Psoas muscle (tissue), 8 donors: Measurements from ENCODE around the gene LURAP1L. TPM values are rescaled to one million over a fixed set of nuclear protein-coding genes. Genes with fewer than 3 reads are reported as not detected.

Experiments
- ATAC-seq, 4 donors: fragments of 200-7000 bp; cut with Tn5 transposase; one replicate each; pipeline ENCODE4 v1.9.1; 2020; ENCODE audit warnings: moderate library complexity in 3 of 4, mild to moderate bottlenecking in 2 of 4
- DNase-seq, 2 donors: peaks; one replicate each; pipeline ENCODE4 v3.0.0-alpha.2; 2020
- H3K27ac ChIP-seq: fragments of 200-600 bp; one replicate; pipeline ENCODE4 v1.8.0; 2022
- H3K27me3 ChIP-seq, 3 donors: fragments of 200-600 bp in 1 of 3; one replicate each; pipeline versions ENCODE4 v1.6.1 to v1.8.0; 2013 to 2022; ENCODE audit warnings: low read length in 2 of 3, mild to moderate bottlenecking in 2 of 3, moderate library complexity in 1 of 3; ENCODE audit not compliant: insufficient read depth in 3 of 3
- H3K36me3 ChIP-seq, 2 donors: fragments of 200-600 bp in 1 of 2; one replicate each; pipeline versions ENCODE4 v1.6.1 to v1.8.0; 2013 to 2022; ENCODE audit warnings: low read depth in 1 of 2, mild to moderate bottlenecking in 1 of 2, moderate library complexity in 1 of 2; ENCODE audit not compliant: insufficient read depth in 1 of 2
- H3K4me1 ChIP-seq: fragments of 200-600 bp; one replicate; pipeline ENCODE4 v1.8.0; 2022
- H3K4me3 ChIP-seq: fragments of 200-600 bp; one replicate; pipeline ENCODE4 v1.8.0; 2022; ENCODE audit warnings: mild to moderate bottlenecking
- H3K9me3 ChIP-seq: fragments of 200-600 bp; one replicate; pipeline ENCODE4 v1.8.0; 2022
- CTCF ChIP-seq: fragments of 200-600 bp; IDR thresholded peaks from one replicate; pipeline ENCODE4 v1.8.0; 2022; ENCODE audit warnings: antibody characterized with exemption
- WGBS, 3 donors: extraction: QIAGEN DNeasy Blood & Tissue Kit; methylation state at CpG; one replicate each; pipeline versions ENCODE4 v1.1.6 to v1.1.7; 2013; 5-methylcytosine and 5-hydroxymethylcytosine counted together
- intact Hi-C, 2 donors: fragments of 100-400 bp; cut with DNase I; formaldehyde crosslinking; loops; one replicate each; pipeline versions ENCODE4 v1.11.0 to v1.14.2; 2022
- polyA plus RNA-seq, 3 donors: library from polyadenylated mRNA; stranded (reverse); fragments of 200-250 nt; gene quantifications; one replicate each; pipeline ENCODE4 v1.2.3, GENCODE V29; 2013
- total RNA-seq, 4 donors: library from RNA; stranded (reverse); fragmentation: NEBNext Ultra II Directional in 2 of 4; extraction: Animal tissue kit (Norgen Biotek cat#: 25700) in 2 of 4; gene quantifications; one replicate each; pipeline versions ENCODE4 v1.2.1 to v1.2.4, GENCODE V29; 2021 to 2023
- donor health status: healthy with polysubstance abuse.
- donor health status: DM: no; HTN: no; CAD: no; lungs with moderate emphysema.
- donor health status: Bipolar disorder and iron deficiency.
- donor health status: healthy.
- donor health status: DM: yes; HTN: yes; CAD: no.
- donor health status: DM: no; HTN: no; CAD: no.
- donor health status: DM: no; HTN: no; CAD: no.
- donor health status: DM: yes; HTN: yes; CAD: no.

Gene LURAP1L
- total and polyA plus RNA-seq, 7 donors = 1.0 to 6.3 (median 2.5) TPM

GRCh38 chr9:12802093-12802492, 27.3 kb downstream of the LURAP1L start:
- no peak for DNase-seq
- no peak for ATAC-seq
- 55 to 85% (median 67%) methylated on average over 1 of the region's 1 CpG for WGBS, 3 donors
- intact Hi-C loops = no loop called here
- Histone ChIP-seq H3K9me3 (no peaks in the 10 kb centered on the region), H3K4me1 (no peaks in the 10 kb centered on the region), H3K27ac (no peak overlapping the region), H3K4me3 (no peak overlapping the region), H3K27me3 (no peaks in the 10 kb centered on the region), H3K36me3 (no peaks in the 10 kb centered on the region)
- no peak for TF ChIP-seq CTCF

GRCh38 chr9:12808569-12808968, 33.7 kb downstream of the LURAP1L start:
- TF ChIP-seq CTCF = no peak
- Histone ChIP-seq H3K27me3 (no peaks in the 10 kb centered on the region), H3K4me3 (no peak overlapping the region), H3K27ac (no peak overlapping the region), H3K36me3 (no peaks in the 10 kb centered on the region), H3K9me3 (no peaks in the 10 kb centered on the region), H3K4me1 (peaks cover 8% of the 10 kb centered on the region)
- intact Hi-C loops = no loop called here
- WGBS, 3 donors = 96 to 100% (median 100%) methylated on average over 1 of the region's 1 CpG
- no peak for ATAC-seq
- no peak for DNase-seq

GRCh38 chr9:12809720-12810119, 34.9 kb downstream of the LURAP1L start:
- 71 to 78% (median 73%) methylated on average over 2 of the region's 2 CpGs for WGBS, 3 donors
- intact Hi-C loops = loop anchor here in 1 of 2 donors (5.0 kb wide), 1 partner anchor 32 kb away; the partner anchor contains the start of gene LURAP1L
- H3K36me3 ChIP-seq = no peaks in the 10 kb centered on the region
- no peak overlapping the region for H3K27ac ChIP-seq
- TF ChIP-seq CTCF = no peak
- no peak for ATAC-seq
- no peaks in the 10 kb centered on the region for H3K27me3 ChIP-seq
- no peak for DNase-seq
- H3K4me1 ChIP-seq = peaks cover 18% of the 10 kb centered on the region
- no peak overlapping the region for H3K4me3 ChIP-seq
- no peaks in the 10 kb centered on the region for H3K9me3 ChIP-seq

GRCh38 chr9:12811935-12812334, 37.1 kb downstream of the LURAP1L start:
- Histone ChIP-seq H3K27me3 (no peaks in the 10 kb centered on the region), H3K4me3 (no peak overlapping the region), H3K36me3 (no peaks in the 10 kb centered on the region), H3K27ac (no peak overlapping the region), H3K9me3 (no peaks in the 10 kb centered on the region), H3K4me1 (peaks cover 21% of the 10 kb centered on the region)
- intact Hi-C loops = loop anchor here in 1 of 2 donors (5.0 kb wide), 1 partner anchor 35 kb away; the partner anchor contains the start of gene LURAP1L
- TF ChIP-seq CTCF = no peak
- no peak for ATAC-seq
- 91 to 96% (median 94%) methylated on average over 3 of the region's 3 CpGs for WGBS, 3 donors
- no peak for DNase-seq

GRCh38 chr9:12812710-12813109, 37.9 kb downstream of the LURAP1L start:
- 47 to 71% (median 54%) methylated on average over 1 of the region's 1 CpG for WGBS, 3 donors
- Histone ChIP-seq H3K27me3 (no peaks in the 10 kb centered on the region), H3K4me3 (peak overlapping the region; percentile 51), H3K4me1 (peaks cover 21% of the 10 kb centered on the region), H3K27ac (no peak overlapping the region), H3K36me3 (no peaks in the 10 kb centered on the region), H3K9me3 (no peaks in the 10 kb centered on the region)
- ATAC-seq = no peak
- intact Hi-C loops = loop anchor here in 1 of 2 donors (5.0 kb wide), 1 partner anchor 35 kb away; the partner anchor contains the start of gene LURAP1L
- DNase-seq = no peak
- no peak for TF ChIP-seq CTCF
